Measurements from ENCODE around the gene HRH3.

Gene HRH3

DNA sequence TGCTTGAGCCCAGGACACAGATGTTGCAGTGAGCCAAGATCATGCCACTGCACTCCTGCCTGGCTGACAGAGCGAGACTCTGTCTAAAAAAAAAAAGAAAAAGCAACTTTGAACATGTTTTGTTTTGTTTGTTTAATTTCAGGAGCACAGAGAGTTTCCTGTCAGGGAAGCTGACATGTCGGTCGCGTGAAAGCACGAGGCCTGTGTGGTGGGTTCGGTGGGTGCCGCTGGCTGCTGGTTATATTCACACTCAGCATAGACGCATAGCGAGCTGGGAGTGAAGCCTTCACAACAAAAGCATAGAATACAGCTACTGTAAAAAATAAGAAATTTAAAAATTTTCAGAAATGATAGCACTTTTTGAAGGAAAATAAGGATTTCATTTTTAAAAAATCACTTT is 22.8 kb downstream of the HRH3 start:
- DNase-seq = no peak

DNA sequence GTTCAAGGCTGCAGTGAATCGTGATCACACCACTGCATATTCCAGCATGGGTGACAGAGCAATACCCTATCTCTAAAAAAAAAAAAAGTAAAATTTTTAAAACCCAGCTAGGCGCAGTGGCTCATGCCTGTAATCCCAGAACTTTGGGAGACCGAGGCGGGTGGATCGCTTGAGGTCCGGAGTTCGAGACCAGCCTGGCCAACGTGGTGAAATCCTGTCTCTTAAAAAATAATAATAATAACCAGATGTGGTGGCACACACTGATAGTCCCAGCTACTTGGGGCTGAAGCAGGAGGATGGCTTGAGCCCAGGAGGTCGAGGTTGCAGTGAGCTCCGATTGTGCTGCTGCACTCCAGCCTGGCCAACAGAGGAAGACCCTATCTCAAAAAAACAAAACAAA is 23.8 kb downstream of the HRH3 start:
- DNase-seq = no peak

DNA sequence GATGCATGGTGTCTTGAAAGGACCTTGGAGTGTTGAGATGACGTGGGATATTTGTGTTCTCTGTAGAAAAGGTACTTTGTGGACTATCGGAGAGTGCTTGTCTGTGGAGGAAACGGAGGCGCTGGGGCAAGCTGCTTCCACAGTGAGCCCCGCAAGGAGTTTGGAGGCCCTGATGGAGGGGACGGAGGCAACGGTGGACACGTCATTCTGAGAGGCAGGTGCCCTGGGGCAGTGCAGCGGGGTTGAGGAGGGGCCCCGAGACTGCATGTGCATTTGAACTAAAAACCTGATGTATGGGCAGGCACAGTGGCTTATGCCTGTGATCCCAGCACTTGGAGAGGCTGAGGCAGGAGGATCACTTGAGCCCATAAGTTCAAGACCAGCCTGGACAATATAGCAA is 24.3 kb downstream of the HRH3 start:
- DNase-seq = no peak

DNA sequence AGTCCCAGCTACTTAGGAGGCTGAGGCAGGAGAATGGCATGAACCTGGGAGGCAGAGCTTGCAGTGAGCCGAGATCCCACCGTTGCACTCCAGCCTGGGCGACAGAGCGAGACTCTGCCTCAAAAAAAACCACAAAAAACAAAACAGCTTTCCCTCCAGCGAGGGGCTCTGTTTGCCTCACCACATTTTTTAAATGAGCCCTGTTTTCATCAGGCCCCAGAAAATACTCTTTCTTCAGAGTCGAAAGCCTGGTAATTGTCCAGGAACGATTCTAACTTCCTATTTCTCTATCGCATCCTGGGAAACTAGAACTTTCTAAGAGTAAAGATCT is 25.0 kb downstream of the HRH3 start:
- DNase-seq = no peak

DNA sequence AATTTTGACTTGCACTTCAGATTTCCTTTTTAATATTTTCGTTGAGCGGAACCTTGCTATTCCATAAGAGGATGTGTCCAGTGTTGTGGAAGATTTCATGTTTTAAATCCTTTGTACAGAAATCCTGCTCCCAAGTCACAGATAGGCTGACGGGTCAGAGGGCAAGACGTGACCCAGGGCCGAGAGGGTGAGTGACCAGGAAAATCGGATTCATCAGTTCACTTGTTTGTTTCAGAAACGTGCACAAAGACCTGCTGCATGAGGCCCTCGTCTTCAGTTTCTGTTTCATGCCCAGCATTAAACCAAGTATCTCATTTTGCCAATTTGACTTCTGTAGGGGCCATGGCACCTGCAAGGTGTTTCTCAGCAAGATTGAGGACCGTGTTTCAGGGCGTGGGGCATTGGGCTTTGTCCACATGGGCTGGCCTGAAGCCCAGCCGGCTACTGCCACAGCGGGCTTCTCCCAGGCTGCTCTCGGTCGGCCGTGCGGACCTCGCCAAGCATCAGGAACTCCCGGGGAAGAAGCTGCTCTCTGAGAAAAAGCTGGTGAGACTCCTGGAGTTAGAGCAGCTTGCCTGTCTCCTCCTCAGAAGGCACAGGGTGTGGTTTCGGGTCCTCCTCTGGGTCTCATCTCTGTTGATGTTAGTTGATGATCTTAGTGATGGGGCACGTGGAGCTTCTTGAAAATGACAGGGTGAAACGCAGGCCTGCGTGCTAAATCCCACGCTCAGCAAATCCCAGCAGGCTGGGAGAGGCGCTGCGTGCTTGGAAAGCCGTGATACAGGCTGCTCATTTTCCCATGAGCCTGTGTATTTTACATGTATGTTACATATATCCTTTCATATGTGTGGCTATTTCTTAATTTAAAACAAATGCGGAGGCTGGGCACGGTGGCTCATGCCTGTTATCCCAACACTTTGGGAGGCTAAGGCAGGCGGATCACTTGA is 26.7 kb downstream of the HRH3 start:
- DNase-seq = no peak

DNA sequence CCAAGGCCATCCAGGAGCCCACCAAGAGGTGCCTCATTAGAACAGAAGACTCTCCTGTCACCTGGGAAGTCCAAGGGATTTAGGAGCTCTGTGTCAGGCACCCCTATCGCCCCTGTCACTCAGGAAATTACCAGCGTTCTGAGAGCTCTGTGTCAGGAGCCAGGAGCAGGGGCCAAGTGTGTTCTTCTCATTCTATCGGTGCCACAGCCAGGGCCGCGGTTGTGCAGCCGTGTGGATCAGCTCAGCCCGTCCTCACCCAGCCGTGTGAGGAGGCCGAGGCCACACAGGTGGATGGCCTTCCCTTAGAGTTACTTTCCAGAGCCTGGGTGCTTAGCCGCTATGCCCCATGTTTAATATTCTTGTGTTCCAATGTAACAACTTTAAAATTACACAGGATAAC is 27.4 kb downstream of the HRH3 start:
- DNase-seq = no peak

DNA sequence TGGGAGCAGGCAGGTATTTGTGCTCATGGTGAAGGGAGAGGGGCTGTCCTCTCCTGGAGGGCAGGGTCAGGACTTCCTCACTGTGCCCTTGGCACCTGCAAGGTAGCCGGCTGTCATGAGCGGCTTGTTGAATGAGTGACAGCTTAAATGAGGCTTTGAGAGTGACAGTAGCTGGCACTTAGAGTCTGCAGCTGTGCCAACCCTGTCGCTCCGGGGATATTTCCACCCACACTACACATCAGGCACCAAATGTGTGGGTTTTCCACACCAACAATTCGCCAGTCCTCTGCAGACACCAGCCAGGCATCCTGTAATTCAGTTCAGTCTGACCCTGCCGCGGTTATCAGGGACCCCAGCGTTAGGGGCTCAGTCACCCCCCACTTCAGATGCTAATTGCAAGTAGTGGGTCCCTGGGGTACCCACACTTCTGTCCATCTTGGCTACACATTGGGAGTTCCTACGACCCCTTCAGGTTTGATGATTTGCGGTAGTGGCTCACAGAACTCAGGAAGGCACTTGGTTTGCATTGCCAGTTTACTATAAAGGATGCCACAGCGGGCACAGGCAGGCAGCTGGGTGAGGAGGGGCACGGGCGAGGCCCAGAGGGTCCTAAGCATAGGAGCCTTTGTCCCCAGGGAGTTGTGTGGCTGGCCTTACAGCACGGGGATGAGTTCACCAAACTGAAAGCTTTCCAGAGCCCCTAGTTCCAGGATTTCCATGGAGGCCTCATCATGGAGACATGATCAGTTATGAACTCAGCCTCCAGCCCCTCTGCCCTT is 28.1 kb downstream of the HRH3 start:
- DNase-seq = no peak

DNA sequence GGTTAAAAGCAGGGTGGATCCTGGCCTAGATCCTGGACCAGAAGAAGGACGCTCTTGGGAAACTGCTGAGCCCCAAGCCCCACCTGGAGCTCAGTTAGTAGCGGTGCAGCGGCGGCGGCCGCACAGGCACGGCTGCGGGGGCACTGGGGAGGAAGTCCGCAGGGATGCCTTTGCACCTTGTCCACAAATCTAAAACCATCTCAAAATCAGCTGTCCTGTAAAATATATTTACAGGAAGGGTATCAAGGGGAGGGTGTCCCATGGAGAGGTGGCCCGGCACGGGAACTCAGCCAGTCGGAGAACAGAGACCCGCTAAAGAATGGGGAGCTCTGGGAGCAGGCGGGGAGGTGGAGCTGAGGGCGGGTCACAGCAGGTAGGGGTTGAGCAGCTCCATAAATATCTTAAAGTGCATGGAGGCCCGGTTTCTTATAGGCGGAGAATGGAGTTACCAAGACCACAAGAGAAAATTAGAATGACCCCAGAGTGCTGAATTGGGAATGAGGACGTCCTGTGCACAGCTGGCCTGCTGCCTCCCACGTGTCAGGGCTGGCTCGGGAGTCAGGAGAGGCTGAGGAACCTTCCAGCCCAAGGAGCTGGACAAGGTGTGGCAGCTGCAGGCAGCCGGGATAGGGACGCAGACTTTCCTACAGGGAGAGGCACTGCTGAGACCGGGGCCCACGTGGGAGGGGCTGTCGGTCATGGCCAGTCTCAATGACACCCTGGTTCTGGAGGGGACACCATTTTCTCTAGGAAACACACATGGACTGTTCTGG is 29.3 kb downstream of the HRH3 start:
- no peak for DNase-seq

DNA sequence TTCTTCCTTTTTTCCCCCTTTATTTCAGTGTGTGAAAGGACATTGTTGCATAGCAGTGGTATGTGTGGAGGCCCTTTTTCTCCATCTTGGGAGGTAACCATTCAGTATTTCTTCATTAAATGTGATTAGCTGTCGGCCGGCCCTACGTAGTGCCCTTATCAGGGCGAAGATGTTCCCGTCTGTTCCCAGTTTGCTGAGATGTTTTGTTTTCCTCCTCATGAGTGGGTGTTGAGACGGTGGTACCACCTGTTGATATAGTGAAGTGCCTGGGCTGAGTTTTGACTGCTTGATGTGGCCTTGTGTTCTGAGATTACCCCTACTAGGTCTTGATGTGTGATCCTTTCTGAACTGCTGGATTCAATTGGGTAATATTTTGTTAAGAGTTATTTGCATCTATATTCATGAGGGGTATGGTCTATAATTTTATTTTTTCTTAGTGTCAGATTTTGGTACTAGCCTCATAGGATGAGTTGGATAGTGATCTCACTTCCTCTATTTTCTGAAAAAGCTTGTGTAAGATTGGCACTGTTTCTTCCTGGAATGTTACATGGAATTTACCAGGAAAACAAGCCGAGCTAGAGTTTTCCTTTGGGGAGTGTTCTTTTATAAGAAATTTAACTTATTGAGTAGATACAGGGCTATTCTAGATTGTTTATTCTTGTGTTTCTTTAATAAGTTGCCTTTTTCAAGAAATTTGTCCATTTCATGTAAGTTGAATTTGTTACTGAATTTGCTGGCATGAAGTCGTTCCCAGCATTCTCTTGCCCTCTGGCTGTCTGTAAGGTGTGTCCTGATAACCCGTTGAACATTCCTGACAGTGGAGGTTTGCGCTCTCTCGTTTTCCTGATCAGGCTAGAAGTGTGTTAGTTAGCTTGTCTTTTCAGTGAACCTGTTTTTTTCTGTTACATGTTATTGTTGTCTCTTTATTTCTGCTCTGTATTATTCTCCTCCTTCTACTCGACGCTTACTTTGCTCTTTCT is 32.9 kb downstream of the HRH3 start:
- DNase-seq = no peak

DNA sequence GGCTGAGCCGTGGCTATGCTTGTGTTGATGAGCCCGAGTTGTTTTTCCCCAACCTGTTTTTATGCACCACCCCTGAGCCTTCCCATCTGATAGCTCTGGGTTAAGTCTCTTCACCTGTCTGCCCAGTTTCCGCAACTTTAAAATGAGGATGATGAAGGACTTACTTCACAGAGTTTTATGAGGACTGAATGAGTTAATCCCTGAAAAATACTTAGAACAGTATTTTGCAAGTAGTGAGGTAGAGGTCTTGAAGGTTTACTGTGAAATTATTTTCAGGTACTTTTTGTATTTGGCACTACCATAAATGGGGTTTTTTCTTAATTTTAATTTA is 34.0 kb downstream of the HRH3 start:
- no peak for DNase-seq

DNA sequence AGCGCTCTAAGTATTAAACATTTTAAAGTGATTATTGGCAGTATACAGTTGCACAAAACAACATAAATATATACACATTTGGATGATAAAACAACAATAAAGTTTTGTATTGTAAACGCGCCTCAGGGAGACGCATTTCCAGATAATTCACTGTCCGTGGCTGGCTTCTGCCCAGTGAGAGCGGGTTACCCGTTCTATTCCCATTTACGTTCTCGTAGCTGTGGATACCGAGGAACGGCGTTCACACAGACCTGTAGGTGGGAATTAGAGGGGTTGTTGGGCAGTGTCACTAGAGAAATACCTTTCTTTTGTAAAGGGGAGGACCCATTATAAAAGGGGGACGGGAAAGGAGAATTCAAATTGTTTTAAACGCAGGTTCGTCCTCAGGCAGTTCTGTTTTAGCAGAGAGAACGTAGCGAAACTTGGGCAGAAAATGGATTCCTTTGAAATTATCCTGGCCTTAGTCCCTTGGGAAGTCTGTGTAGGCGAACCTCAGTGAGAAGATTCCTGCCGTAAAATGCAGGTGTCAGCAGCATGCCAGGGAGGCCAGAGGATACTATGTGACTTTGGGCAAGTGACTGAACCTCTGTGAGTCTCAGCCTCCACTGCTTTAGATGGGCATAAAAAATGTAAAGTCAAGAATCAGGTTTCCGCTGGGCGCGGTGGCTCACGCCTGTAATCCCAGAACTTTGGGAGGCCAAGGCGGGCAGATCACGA is 36.5 kb downstream of the HRH3 start:
- DNase-seq = no peak

DNA sequence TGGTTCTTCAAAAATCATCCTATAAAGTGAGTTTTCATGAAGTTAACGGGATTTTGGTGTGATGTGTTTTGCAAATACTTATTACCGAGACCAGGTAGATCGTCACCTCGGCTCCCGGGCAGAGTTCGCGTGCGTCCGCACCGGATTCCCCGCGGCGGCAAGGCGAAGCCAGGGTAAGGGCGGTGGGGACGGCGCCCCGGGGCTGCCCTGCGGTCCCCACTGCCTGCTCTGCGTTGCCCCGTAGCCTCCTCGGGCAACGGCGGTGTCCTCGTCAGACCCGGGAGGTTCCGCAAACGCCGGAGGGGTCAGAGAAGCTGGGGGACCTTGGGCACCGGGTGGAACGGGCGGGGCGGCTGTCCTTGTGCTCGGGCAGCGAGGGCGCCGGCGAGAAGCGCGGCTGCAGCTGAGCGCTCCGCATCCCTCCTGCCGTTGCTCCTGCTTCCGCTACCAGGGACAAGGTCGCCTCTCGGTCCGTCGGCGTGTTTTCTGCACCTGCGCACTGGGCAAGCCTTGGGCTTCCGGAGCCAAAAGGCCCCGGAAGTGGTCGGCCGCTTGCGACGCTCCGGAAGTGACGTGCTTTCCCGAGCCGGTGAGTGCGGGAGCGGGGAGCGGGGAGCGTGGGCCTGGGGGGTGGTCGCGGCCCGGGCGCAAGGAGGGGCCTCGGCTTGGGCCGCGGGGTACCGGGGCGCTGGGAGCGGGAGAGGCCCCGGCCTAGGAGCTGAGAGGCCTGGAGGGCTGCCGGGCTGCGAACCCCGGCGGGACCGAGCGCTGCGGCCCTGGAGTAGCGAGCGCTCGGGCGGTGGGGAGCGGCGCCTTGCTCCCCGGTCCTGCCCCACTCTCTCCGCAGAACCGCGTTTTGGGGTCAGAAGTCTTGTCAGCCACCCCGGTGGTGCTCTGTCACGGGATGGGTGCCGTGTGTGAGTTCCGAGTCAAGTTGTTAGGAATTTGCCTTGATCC is 37.3 kb downstream of the HRH3 start, which contains the start of gene MTG2:
Gene MTG2 (plus strand): TSS at position 560 of the 957 bp plus-strand sequence. CDS start 10,393 bp downstream, outside the sequence.
- DNase-seq = peak; percentile 95

DNA sequence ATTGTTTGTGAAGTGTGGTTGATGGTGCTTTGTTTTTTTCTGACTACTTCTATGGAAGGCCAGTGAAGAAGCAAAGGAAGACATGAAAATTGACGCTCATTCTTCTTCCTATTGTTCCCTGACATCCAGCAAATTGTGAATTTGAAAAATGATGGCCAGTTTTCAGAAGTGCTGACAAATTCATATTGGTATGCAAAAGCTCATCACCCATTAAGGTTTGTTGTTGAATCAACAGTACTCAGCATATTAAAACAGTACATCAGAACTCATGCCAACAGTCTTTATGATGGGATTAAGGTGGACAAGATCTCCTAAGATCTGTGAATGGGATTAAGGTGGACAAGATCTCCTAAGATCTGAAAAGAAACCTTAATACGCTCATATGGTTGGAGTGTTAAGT is 38.3 kb downstream of the HRH3 start:
- DNase-seq = no peak

DNA sequence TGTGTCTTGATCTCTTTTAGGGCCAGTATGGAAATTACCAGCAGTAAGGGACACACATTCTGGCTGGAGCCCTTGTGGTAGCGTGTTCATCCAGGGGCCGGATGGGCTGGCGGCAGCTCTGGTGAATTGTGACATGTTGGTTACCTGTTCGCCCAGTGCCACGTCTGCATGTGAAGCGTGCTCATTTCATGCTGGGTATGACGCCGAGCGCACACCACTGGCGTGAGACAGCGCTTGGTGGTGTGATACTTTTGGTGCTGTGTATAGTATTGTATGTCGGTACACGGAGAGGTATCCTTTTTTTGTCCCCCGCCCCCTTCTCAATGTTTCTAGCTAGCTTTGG is 40.9 kb downstream of the HRH3 start:
- DNase-seq = no peak

DNA sequence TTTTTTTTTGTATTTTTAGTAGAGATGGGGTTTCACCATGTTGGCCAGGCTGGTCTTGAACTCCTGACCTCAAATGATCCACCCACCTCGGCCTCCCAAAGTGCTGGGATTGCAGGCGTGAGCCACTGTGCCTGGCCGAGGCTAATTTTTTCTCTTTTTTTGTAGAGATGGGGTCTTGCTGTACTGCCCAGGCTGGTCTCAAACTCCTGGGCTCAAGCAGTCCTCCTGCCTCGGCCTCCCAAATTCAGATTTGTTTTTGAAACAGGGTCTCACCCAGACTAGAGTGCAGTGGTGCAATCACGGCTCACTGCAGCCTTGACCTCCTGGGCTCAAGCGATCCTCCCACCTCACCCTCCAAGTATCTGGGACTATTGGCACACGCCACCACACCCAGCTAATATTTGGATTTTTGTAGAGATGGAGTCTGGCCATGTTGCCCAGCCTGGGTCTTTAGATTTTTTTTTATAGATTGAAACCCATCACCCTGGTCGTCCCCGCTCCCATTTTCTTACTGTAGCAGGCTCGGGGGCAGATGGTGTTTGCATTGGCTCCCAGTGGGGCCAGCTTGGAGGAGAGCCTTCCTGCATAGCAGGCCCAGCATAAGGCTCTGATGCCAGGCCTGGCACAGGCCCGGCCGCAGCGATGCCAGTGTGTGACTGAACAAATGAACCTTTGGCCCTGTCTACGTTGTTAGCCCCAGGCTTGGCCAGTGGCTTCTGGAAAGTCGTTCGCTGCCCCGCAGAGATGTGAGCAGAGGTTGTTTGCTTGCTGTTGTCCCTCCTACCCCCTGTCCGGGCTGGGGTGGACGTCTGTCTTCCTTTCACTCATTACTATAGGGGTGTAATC is 41.5 kb downstream of the HRH3 start:
- no peak for DNase-seq

DNA sequence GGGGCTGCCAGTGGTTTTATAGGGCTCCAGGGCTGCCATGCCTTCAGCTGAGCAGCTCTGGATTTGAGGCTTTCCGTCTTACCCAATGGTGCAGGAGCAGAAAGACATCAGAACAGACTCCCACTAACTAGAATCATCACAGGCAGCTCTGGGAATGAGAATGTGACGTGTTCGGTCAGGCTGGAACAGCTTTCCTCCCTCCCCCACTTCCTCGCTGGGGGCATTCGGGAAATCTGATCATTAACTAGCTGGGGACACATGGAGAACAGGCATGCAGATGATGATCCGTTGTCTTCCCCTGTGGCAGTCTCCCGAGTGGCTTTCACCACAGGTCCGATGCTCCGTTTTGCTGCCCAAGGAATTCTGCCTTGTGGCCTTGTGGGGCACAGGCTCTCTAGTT is 42.8 kb downstream of the HRH3 start:
- DNase-seq = no peak

DNA sequence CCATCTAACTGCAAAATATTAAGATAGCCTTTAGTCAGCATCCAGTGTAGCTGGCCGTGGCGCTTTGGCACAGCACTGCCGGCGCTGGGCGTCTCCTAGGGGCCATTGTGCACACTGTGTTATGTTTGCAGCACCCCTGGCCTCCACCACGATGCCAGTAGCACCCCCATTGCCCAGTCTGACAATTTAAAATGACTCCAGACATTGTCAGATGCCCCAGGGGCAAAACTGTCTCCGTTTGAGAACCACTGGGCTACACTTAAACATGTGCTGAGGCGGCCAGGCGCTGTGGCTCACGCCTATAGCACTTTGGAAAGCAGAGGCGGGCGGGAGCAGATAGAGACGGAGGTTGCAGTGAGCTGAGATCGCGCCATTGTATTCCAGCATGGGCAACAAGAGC is 43.2 kb downstream of the HRH3 start:
- no peak for DNase-seq

DNA sequence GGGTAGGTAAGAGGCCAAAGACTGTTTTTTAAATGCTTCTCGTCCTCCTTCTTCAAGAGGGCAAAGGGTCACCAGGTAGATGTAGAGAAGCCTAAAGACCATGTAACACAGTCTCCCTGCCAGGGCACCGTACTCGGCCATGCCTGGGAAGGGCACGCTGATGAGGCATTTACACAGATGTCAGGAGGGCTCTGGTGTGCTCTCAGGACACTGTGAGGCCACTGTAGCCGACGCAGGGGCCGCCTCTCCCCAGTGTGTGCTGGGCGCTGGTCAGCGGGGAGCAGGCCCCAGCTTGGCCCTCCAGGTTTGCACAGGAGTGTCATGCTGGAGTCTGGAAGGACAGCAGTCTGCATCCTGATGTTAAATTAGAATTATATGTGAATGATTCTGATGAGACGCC is 44.4 kb downstream of the HRH3 start:
- DNase-seq = no peak

DNA sequence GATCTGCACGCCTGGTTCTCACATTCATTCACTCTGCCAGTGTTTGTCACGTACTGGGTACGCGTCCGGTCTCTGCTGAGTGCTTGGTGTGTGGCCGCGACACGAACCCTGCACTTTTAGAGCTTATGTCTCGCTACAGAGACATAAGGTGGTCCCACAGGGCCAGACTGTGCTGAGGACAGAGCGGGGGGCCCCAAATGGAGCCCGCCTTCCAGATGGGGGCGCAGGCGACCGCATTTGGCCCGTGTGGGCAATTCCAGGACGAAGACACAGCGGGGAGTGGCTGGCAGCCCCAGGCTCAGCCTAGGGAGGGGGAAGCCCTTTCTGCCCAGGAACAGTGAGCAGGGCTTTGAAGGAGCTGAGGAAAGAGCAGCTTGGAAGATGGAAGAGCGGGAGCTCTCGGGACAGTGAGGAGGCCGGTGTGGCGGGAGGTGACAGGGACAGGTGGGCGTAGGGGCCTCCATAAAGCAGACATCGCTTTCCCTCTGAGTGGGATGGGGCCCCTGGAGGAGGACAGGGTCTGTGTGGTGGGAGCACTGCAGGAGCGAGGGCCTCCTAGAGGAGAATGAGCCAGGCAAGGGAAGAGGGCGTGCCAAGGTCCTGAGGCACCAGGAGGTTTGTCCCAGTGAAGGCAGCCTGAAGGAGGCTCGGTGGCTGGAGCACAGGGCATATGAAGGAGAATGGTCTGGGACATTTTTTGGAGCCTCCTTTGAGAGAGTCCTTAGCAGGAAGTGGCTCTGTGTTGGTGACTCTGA is 45.0 kb downstream of the HRH3 start:
- DNase-seq = no peak
